A204.1 (cell line): ENCODE data around the gene GSTO2.

Source experiments
- FAIRE-seq: peaks from 2 replicates; lab custom pipeline; 2012; peaks lifted over from hg19 to GRCh38; lab: Jason Lieb, UNC

Gene GSTO2

DNA sequence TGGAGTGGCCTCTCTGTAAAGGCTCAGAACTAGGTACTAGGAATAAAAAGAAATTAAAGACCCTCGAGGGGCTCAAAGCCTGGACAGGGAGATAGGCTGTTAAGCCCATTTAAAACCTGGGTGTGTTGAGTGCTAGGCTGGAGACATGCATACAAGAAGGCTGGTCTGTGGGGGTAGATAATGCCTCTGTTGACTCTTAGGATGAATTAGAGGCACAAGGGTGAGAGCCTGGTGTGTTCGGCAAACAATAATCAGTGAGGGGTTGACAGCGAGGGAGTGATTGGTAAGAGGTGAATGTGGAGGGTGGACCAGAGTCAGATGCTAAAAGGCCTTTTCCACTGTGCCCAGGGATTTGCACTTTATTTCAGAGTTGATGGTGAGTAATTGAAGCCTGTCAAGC, 12.7 kb downstream of the GSTO2 start:
- no peak for FAIRE-seq

DNA sequence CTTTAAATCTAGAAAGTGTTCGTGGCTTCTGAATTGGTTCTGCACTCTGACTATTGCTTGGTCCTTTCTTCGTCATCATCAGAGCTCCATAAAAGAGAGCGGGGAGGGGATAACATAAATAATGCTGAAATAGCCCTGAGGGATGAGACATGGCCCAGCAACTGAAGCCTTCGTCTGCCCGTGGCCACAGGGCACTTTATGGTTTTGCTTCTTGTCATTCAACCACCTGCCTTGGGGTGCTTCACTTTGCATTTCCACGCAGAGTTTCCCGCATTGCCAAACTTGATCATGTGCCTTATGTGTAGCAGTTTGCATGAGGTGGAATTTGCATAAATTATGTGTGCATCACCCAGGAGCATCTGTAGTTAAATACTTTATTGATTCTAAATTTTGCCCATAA, 15.9 kb downstream of the GSTO2 start:
- no peak for FAIRE-seq

DNA sequence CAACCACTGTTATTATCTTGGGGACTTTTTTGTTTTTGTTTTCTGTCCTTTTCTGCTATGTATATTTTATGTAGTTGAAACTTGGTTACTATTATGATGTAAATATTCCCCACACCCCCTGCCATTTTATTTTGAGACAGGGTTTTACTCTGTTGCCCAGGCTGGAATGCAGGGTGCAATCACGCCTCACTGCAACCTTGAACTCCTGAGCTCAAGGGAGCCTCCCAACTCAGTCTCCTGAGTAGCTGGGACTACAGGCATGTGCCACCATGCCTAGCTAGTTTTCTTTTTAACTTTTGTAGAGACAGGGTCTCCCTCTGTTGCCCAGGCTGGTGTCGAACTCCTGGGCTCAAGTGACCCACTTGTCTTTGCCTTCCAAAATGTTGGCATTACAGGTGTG, 18.0 kb downstream of the GSTO2 start:
- no peak for FAIRE-seq

DNA sequence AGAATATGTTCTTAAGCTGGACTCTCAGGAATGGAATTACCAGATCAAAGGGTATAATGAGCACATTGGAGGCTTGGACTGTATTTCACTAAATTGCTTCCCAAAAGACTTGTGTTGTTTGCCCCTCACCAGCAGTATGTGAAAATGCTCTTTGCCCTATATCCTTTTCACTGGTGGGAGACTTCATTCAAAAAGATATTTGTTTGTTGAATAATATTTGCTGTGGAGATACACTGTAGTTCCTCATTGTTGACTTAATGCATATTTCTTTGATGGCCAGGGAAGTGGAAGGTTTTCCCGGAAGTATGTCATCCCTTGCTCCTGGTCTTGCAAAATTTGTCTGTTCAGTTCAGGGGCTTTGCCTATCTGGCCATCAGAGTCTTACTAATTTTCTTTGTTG, 19.4 kb downstream of the GSTO2 start:
- no peak for FAIRE-seq

DNA sequence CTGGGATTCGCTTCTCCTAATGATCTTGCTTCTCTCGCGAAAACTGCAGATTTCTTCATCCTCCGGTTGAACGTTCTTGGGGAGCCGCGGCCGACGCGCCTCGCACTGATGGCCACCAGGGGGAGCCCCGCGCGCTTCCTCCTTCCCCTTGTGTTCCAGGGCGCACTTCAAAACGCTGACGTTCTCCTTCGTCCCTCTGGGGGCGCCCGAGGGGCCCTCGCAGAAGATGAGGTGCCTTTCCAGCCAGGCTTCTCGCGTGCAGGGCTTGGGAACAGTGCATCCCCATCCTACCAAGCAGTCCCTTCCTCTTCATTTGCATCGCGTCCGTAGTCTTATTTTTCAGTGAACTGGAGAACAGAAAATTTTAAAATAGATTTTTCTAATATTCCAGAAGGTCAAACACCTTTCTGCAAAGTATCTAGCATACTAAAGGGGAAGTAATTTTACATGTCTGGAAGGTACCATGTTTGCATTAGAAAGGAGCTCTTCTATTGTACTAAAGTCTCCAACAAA, 22.5 kb downstream of the GSTO2 start:
- peak; percentile 9 for FAIRE-seq

DNA sequence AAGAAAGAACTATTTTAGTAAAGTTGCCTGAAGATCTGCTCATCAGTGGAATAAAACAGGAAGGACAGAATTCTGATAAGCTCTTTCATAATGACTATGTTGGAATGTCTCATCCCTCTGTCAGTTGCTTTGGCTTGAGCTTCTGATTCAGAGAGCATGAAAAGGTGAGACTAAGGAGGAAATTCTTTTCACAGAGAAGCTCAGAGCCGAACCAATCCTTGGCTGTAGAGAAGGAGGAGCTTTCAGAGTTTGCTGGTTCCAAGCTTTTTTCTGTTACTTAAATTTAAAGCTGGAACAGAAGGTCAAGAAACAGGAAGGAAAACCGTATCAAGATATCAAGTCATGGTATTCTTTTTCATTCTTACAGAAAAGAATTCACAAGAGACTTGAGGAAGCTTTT, 24.0 kb downstream of the GSTO2 start:
- FAIRE-seq = no peak

DNA sequence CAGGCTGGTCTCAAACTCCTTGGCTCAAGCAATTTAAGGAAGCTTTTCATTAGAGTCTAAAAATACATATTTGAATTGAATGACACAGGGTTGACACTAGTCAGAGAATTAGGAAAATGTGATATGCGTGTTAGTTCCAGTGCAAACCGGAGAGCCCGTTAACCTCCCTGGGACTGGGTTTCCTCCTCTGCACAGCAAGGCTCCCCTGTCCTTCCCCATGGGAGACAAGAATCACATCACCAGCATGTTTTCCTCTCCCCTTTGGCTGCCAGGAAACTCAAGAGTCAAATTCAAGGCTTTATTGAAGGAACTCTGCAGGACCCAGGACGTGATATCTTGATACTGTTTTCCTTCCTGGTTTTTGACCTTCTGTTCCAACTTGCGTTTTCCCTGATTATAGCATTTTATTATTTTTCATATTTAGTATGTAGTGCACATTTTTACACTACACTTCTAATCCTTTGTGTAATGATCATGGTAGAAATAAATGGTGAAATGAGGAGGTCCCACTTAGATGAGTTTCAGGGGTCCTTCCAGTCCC, 24.9 kb downstream of the GSTO2 start:
- FAIRE-seq = no peak

DNA sequence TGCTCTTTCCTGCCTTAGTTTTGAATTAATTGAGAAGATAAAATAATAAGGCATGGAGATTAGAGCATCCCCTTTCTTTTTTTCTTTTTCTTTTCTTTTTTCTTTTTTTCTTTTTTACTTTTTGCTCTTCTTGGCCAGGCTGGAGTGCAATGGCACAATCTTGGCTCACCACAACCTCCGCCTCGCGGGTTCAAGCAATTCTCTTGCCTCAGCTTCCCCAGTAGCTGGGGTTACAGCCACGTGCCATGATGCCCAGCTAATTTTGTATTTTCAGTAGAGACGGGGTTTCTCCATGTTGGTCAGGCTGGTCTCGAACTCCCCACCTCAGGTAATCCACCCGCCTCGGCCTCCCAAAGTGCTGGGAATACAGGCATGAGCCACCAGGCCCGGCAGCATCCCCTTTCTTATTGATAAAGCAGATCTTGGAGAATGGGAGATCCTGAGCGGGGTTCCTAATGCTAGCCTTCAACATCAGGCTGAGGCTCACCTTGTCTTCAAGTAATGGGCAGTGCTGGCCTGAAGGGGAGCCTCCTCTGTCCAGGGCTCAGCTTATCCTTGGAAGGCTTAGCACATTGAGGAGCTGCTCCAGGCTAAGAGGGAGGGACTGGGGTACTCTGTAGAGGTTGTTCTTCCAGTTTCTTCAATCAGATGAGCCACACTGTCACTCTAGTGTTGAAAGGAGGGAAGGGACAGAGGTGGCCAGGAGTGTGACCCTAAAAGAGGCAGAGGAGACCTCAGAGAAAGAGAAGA, 27.9 kb downstream of the GSTO2 start:
- FAIRE-seq = no peak

DNA sequence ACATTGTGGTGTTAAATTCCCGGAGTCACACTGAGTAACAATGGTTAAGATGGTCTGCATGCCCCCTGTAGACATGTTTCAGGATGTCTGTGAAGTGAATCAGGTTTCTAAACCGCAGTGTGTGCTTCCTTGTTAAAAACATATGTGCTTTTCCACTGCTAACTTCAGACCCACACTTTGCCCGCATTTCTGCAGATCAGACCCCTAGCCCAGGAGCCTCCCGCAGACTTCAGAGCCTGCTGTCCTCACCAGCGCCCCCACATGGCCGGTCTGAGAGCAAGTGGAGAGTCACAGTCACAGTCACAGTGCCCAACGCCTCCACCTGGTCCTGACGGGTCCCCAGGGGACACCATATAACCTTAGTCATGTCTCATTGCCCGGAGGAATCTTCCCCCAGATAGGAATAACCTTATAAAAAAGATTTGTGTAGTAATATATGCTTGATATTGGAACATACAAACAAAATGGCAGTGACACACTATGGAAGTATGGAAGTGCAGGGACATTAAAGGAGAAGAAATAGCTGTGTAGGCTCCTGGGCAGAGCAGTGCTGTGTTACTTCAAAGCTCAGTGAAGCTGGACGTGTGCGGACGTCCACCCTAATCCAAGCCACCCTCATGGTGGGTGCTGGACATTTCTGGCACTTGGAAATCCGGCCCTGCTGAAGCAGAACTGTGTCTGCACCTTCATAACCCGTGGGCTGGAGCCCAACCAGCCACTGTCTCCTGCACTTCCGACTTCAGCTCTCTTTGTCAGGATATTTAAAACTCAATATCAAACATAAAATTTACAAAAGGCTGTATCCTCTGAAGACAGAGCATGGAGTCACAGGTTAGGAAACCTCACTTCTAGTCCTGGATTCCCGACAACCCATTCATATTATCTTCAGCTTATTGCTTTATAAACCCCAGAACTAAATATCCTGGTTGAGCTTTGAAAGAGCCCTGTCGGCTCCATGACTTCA, 29.0 kb downstream of the GSTO2 start:
- no peak for FAIRE-seq

DNA sequence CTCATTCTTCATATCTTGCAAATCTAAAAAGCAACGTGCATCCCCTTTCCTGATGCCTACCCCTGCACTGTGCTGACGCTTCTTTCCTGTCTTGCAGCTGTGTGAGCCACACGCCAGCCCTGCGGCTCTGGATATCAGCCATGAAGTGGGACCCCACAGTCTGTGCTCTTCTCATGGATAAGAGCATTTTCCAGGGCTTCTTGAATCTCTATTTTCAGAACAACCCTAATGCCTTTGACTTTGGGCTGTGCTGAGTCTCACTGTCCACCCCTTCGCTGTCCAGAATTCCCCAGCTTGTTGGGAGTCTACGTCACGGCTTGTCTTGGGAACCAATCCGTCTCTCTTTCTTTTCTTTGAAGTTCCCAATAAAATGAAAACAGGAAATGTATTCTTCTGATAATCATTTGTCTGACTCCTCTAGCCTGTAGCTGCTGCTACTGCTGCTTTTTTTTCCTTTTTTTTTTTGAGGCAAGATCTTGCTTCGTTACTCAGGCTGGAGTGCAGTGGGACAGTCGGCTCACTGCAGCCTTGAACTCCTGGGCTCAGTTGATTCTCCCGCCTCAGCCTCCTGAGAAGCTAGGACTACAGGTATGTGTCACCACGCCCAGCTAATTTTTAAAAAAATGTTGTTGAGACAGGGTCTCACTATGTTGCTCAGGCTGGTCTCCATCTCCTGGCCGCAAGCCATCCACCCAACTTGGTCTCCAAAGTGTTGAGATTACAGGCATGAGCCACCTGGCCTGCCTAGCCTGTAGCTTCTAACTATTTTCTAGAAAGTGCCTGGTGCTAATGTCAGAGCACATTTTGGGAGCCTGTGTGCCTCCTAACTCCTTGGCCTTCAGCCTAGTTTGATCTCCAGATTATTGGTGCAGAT, 30.3 kb downstream of the GSTO2 start:
- no peak for FAIRE-seq

DNA sequence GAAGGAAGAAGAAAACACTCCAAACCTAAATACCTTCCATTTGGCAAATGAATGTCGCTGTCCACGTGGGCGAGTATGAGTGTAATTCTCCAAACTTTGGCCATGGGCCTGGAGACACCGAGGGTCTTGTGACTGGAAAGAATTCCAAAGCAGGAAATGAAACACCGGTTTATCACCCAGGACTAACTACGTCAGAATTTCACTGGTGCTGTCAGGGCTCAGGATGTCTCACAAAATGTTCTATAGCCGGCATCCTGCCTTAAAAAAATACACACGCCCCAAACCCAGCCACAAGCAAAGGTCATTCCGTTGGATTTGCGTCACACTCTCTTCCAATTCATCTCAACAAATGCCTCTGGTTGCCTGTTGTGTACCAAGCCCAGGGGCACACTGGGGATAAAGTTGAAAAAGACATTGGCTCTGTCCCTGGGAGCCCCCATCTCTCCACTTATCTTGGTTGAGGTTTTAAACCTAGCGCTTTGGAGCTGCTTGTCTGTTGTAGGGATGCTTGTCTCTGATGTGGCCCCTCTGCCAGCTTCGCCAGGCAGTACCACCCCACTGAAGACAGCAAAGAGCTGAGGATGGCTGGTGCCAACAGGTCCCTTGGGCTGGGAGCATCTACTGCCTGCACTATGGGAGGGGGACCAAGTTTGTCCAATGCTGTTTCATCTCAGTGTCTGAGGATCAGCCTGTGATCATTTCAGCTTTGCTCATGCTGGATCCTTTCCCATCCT, 31.2 kb downstream of the GSTO2 start:
- no peak for FAIRE-seq

DNA sequence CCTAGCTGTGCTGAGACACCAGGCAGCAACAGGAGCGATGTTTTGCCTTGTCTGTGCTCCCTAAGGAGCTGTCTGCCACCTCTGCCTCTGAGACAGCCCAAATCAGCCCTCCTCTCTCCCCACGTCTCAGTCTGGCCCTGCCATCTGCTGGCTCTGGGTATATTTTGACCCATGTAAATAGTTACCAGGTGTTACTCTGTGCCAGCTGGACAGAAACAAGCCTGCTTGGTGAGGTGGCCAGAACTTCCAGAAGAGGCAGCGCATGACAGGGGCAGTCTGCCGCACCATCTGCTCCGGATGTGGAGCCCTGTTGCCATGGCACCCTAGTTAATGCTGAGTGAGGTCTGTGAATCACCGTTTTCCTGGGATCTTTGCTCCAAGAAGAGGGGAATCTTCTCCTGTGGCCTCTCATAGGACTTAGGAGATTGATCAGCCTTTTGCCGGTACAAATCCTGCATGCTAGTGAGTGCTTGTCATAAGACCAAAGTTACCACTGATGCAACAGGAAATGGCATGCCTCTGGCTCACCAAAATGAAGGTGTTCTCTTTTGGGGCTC, 31.8 kb downstream of the GSTO2 start:
- FAIRE-seq = no peak

DNA sequence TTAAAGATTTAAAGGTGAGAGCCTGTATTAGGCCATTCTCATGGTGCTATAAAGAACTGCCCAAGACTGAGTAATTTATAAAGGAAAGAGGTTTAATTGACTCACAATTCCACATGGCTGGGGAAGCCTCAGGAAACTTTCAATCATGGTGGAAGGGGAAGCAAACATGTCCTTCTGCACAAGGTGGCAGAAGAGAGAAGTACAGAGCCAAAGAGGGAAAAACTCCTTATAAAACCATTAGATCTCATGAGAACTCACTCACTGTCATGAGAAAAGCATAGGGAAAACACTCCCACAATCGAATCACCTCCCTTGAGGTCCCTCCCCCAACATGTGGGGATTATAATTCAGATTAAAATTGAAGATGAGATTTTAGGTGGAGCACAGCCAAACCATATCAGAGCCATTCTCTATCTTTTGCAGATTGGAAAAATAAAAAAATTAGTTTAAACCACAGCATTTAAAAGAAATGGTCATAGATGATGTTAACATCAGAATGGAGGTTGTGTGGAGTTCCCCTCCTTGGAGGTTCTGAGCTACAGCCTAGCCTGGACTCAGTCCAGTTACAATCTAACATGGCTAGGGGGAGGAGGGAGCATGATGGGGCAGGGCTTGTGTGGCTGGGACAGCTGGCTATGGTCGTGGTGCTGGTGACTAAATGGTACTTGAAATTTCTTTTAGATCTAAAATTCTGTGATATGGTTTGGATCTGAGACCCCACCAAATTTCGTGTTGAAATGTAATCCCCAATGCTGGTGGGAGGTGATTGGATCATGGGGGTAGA, 33.1 kb downstream of the GSTO2 start:
- no peak for FAIRE-seq

DNA sequence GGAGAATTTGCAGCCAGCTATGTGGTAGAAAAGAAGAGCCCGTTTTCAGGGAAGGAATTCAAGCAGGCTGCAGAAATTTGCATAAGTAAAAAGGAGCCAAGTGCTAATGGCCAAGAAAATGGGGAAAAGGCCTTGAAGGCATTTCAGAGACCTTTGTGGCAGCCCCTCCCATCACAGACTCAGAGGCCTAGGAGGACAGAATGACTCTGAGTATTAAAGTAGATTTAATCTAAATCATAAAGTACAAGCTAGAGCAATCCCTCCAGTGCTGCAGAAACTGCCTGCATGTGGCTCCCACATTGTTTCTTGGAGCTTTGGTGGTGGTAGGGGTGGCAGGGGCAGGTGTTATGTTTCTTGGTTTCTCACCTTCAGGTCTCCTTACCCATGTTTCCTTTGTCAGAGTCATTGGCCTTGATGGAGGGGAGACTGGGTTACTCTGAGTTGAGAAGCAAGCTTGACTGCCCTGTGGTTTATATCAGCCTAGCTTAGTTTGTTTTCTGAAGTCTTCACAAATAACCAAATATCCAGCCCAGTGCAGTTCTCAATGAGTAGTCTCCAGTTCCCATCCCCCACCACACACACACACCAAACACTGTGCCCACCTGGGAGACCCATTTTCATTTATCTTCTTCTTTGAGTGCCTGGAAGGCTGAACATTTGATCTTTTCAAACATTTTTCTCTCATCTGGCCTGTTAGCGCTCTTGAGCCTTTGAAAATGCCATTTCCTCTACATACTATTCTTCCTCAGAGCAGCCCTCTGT, 34.8 kb downstream of the GSTO2 start:
- no peak for FAIRE-seq

DNA sequence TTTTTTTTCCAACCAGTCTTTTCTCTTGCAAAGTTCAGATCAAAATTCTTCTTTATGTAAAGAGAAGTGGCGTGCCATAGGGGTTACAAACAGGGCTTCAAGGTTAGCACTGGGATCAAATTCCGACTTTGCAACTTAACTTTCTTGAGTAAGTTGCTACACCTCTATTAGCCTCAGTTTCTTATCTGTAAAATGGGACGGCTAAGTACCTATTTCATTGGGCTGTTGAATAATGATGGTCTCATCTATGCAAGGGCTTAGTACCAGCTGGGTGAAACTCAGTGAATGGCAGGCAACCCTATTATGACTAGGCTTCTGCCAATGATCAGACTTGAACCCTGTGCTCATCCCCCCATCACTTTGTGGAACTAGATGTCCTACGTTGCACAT, 35.4 kb downstream of the GSTO2 start:
- no peak for FAIRE-seq

DNA sequence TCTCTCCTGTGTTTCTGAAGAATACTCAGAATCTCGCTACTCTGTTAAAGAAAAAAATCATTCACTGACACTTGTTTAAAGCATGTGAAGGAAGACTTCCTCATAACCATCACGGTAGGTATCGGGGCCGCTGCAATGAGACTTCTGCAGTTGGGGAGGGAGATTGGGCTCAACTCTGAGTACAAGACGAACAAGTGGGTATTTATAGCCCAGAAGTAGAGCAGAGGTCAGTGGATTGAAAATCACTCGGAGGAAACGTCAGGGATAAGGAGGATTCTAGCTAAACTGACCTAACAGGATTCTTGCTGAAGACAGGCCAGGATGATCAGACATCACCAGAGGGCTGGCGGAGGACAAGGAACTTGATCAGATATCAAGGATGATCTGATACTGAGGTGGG, 35.9 kb downstream of the GSTO2 start:
- FAIRE-seq = no peak

DNA sequence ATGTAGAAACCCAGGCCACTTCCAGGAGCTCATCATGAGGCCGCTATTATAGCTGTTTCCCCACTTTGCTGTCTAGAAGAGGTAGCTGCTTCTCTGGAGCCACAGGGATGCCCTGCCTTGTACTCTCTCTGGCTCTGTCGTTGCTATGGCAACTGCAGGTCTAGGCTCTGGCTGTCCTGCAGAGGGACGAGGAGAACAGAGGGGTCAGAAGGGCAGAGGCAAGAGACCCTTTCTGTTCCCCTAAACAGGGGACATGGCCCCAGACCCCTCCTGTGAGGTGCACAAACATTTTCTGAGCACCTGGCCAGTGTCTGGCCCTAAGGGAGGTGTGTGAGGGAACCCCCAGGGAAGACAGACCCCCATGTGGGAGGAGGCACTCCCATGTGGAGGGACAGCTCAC, 37.9 kb downstream of the GSTO2 start:
- no peak for FAIRE-seq

DNA sequence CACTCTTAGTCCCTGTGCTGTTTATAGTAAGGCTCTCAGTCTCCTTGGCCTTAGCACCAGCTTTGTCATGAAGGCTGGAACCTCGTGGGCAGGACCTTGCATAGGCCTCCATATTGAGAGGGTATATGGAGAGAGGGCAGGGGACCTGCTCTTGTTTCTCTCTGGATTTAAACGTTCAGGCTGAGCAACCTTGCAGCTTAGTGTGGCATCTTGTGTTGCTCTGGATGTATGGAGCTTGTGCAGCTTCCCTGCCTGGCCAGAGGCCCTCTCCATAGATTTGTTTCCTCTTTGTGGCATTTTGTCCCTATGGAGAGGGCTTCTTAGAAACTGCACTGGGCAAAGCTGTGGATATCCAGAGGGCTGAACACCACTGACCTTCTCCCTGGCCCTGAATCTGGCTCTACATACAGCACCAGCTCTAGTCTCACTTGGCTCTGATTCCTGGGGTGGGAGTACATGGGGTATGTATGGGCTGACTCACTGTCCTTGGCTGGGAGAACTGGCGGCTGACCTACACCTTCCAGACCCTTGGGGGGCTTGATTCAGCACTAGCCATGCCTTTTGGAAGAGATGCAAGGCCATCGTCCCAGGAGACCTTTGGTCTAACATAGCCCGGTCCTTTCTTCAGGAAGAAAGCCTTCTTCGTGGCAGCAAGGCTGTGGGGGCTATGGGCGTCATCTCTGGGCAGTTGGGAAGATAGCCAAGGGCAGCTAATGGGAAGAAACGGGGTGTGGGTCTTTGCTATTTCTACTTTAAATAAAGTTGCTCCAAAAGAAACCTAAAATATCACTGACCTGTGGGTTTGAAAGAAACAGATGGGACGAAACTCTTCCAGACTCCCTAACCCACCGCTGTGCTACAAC, 38.8 kb downstream of the GSTO2 start:
- no peak for FAIRE-seq
